Upper lobe of right lung (tissue), 1 donor: ENCODE results near the gene PLA2G12A. TPM values are rescaled to one million over a fixed set of nuclear protein-coding genes. Genes with fewer than 3 reads are reported as not detected.

Experiments used
- ATAC-seq: fragments of 200-7000 bp; cut with Tn5 transposase; one replicate; pipeline ENCODE4 v1.9.1; 2020; ENCODE audit warnings: mild to moderate bottlenecking, moderate library complexity
- DNase-seq: peaks from one replicate; pipeline ENCODE4 v3.0.0-alpha.2; 2020
- H3K27ac ChIP-seq: fragments of 200-600 bp; one replicate; pipeline ENCODE4 v1.8.0; 2022
- H3K27me3 ChIP-seq: fragments of 200-600 bp; one replicate; pipeline ENCODE4 v1.8.0; 2022; ENCODE audit warnings: mild to moderate bottlenecking
- H3K36me3 ChIP-seq: fragments of 200-600 bp; one replicate; pipeline ENCODE4 v1.8.0; 2022
- H3K4me1 ChIP-seq: fragments of 200-600 bp; one replicate; pipeline ENCODE4 v1.8.0; 2022
- H3K4me3 ChIP-seq: fragments of 200-600 bp; one replicate; pipeline ENCODE4 v1.8.0; 2022; ENCODE audit warnings: mild to moderate bottlenecking
- H3K9me3 ChIP-seq: fragments of 200-600 bp; one replicate; pipeline ENCODE4 v1.8.0; 2022
- intact Hi-C: fragments of 100-400 bp; cut with DNase I; formaldehyde crosslinking; loops from one replicate; pipeline ENCODE4 v1.11.0; 2022
- total RNA-seq: library from RNA; stranded (reverse); fragmentation: NEBNext Ultra II Directional; extraction: Animal tissue kit (Norgen Biotek cat#: 25700); gene quantifications from one replicate; pipeline ENCODE4 v1.2.1, GENCODE V29; 2021
- TF ChIP-seq, protein P1 (sequence below): fragments of 200-600 bp; IDR thresholded peaks from one replicate; pipeline ENCODE4 v1.8.0; 2022; ENCODE audit warnings: antibody characterized with exemption
- donor health status: DM: no; HTN: yes; CAD: no; lungs with severe emphysema.

The PLA2G12A gene
- total RNA-seq, 1 donor from 2014 or later: 45.7 TPM

DNA sequence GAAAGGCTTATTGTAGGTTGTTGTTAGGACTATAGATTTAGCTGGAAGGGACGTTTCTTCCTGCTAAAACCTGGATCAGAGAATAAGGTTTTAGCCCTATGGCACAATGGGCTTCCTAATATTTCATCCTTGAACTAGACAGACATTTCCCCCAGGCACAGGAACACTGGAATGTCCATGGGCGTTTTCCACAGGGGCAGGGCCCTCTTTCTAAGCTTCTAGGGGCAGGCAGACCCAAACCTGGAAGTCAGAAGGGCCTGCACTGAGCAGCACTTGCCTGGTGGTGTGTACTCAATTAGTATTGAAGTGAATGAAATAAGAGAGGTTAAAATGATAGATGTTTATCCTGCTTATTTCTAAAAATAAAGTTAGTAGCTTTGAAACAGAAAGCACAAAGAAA is 67.8 kb downstream of the PLA2G12A start:
- TF ChIP-seq, protein P1, sequence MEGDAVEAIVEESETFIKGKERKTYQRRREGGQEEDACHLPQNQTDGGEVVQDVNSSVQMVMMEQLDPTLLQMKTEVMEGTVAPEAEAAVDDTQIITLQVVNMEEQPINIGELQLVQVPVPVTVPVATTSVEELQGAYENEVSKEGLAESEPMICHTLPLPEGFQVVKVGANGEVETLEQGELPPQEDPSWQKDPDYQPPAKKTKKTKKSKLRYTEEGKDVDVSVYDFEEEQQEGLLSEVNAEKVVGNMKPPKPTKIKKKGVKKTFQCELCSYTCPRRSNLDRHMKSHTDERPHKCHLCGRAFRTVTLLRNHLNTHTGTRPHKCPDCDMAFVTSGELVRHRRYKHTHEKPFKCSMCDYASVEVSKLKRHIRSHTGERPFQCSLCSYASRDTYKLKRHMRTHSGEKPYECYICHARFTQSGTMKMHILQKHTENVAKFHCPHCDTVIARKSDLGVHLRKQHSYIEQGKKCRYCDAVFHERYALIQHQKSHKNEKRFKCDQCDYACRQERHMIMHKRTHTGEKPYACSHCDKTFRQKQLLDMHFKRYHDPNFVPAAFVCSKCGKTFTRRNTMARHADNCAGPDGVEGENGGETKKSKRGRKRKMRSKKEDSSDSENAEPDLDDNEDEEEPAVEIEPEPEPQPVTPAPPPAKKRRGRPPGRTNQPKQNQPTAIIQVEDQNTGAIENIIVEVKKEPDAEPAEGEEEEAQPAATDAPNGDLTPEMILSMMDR: no peak
- Histone ChIP-seq H3K27ac (no peak overlapping the region), H3K27me3 (no peaks in the 10 kb centered on the region), H3K9me3 (no peaks in the 10 kb centered on the region), H3K4me3 (no peak overlapping the region), H3K36me3 (no peaks in the 10 kb centered on the region), H3K4me1 (no peaks in the 10 kb centered on the region)
- no peak for ATAC-seq
- intact Hi-C loops: no loop called here
- DNase-seq: no peak

Other genes starting within 250 kb of the PLA2G12A start
- 14.8 TPM for gene MCUB, start 169.8 kb downstream of the PLA2G12A start, total RNA-seq
- gene CASP6, start 26.6 kb downstream of the PLA2G12A start, total RNA-seq: 15.2 TPM
- gene CFI, start 71.9 kb upstream of the PLA2G12A start, total RNA-seq: 61.0 TPM
- 12.2 TPM for gene GAR1, start 85.7 kb upstream of the PLA2G12A start, total RNA-seq
- not detected for gene RRH, start 97.9 kb upstream of the PLA2G12A start, total RNA-seq
- gene LRIT3, start 118.0 kb upstream of the PLA2G12A start, total RNA-seq: 0.14 TPM
- gene EGF, start 182.8 kb upstream of the PLA2G12A start, total RNA-seq: 2.4 TPM